ENCODE data around the gene ZW10.
A peak's percentile ranks its signal among the peaks of the same experiment; 100 is the strongest.

Gene ZW10

GRCh38 chr11:113697756-113698407 lies 75.6 kb downstream of the ZW10 start:
- DNase-seq (ENCODE audit: low spot score): no peak

- DNase-seq (ENCODE audit: low spot score): no peak
Observed at GRCh38 chr11:113697111-113697510, 76.4 kb downstream of the ZW10 start.

- DNase-seq (ENCODE audit: low spot score): no peak
Observed at GRCh38 chr11:113695207-113695606, 78.3 kb downstream of the ZW10 start.

GRCh38 chr11:113694390-113694789 lies 79.1 kb downstream of the ZW10 start:
- DNase-seq (ENCODE audit: low spot score): no peak

- no peak for DNase-seq (ENCODE audit: low spot score)
Observed at GRCh38 chr11:113693030-113693429, 80.5 kb downstream of the ZW10 start.

- peak; percentile 41 for DNase-seq (ENCODE audit: low spot score)
Observed at GRCh38 chr11:113690619-113691569, 82.6 kb downstream of the ZW10 start.

GRCh38 chr11:113689768-113690618 lies 83.5 kb downstream of the ZW10 start:
- no peak for DNase-seq (ENCODE audit: low spot score)

GRCh38 chr11:113685654-113686359 lies 87.7 kb downstream of the ZW10 start:
- DNase-seq (ENCODE audit: low spot score): no peak

- DNase-seq (ENCODE audit: low spot score): no peak
Observed at GRCh38 chr11:113684496-113684895, 89.0 kb downstream of the ZW10 start.

- no peak for DNase-seq (ENCODE audit: low spot score)
Observed at GRCh38 chr11:113683481-113684046, 89.9 kb downstream of the ZW10 start.
